ENCODE data around the gene CBLN3.

CBLN3 gene

GRCh38 chr14:24407608-24408325 is 21.7 kb downstream of the CBLN3 start:
- Histone ChIP-seq H3K9me3 (ENCODE audit: insufficient read depth, low read length) (no peaks in the 10 kb centered on the region), H4K20me1 (ENCODE audit: insufficient read depth, low read length) (no peaks in the 10 kb centered on the region), H3K4me3 (ENCODE audit: low read length) (no peak overlapping the region), H3K27ac (ENCODE audit: low read length) (no peak overlapping the region), H3K4me1 (ENCODE audit: low read length) (no peaks in the 10 kb centered on the region), H3K4me2 (ENCODE audit: low read length) (no peak overlapping the region), H2AFZ (ENCODE audit: low read depth, low read length) (no peak overlapping the region), H3K27me3 (ENCODE audit: low read depth, low read length) (peaks cover 25% of the 10 kb centered on the region), H3K9ac (ENCODE audit: low read length) (no peak overlapping the region), H3K36me3 (replicated peaks; ENCODE audit: low read depth, low read length) (no peaks in the 10 kb centered on the region), H3K79me2 (ENCODE audit: low read length) (no peaks in the 10 kb centered on the region)
- TF ChIP-seq EZH2phosphoT487 (IDR thresholded peaks at IDR 0.05; ENCODE audit: low read depth) (no peak), CTCF (IDR thresholded peaks at IDR 0.05; ENCODE audit: low read depth, low read length) (no peak)

GRCh38 chr14:24406416-24406815 is 23.1 kb downstream of the CBLN3 start:
- Histone ChIP-seq H3K4me3 (ENCODE audit: low read length) (no peak overlapping the region), H2AFZ (ENCODE audit: low read depth, low read length) (no peak overlapping the region), H3K27me3 (ENCODE audit: low read depth, low read length) (peaks cover 25% of the 10 kb centered on the region), H3K4me1 (ENCODE audit: low read length) (no peaks in the 10 kb centered on the region), H3K27ac (ENCODE audit: low read length) (no peak overlapping the region), H3K79me2 (ENCODE audit: low read length) (no peaks in the 10 kb centered on the region), H4K20me1 (ENCODE audit: insufficient read depth, low read length) (no peaks in the 10 kb centered on the region), H3K4me2 (ENCODE audit: low read length) (no peak overlapping the region), H3K36me3 (replicated peaks; ENCODE audit: low read depth, low read length) (no peaks in the 10 kb centered on the region), H3K9ac (ENCODE audit: low read length) (no peak overlapping the region), H3K9me3 (ENCODE audit: insufficient read depth, low read length) (no peaks in the 10 kb centered on the region)
- TF ChIP-seq EZH2phosphoT487 (IDR thresholded peaks at IDR 0.05; ENCODE audit: low read depth) = no peak

- Histone ChIP-seq H3K4me2 (ENCODE audit: low read length) (no peak overlapping the region), H3K4me3 (ENCODE audit: low read length) (no peak overlapping the region), H3K79me2 (ENCODE audit: low read length) (no peaks in the 10 kb centered on the region), H2AFZ (ENCODE audit: low read depth, low read length) (no peak overlapping the region), H3K27me3 (ENCODE audit: low read depth, low read length) (peaks cover 22% of the 10 kb centered on the region), H4K20me1 (ENCODE audit: insufficient read depth, low read length) (no peaks in the 10 kb centered on the region), H3K36me3 (replicated peaks; ENCODE audit: low read depth, low read length) (no peaks in the 10 kb centered on the region), H3K9ac (ENCODE audit: low read length) (no peak overlapping the region), H3K4me1 (ENCODE audit: low read length) (no peaks in the 10 kb centered on the region), H3K27ac (ENCODE audit: low read length) (no peak overlapping the region), H3K9me3 (ENCODE audit: insufficient read depth, low read length) (no peaks in the 10 kb centered on the region)
- TF ChIP-seq CTCF (IDR thresholded peaks at IDR 0.05; ENCODE audit: low read depth, low read length) (no peak), EZH2phosphoT487 (IDR thresholded peaks at IDR 0.05; ENCODE audit: low read depth) (no peak)
These were observed 24.7 kb downstream of the CBLN3 start for GRCh38 chr14:24404814-24405213.

GRCh38 chr14:24403294-24403998 is 26.0 kb downstream of the CBLN3 start:
- no peaks in the 10 kb centered on the region for H3K4me1 ChIP-seq (ENCODE audit: low read length)
- H3K9ac ChIP-seq (ENCODE audit: low read length) = no peak overlapping the region
- H3K27ac ChIP-seq (ENCODE audit: low read length) = no peak overlapping the region
- no peaks in the 10 kb centered on the region for H3K9me3 ChIP-seq (ENCODE audit: insufficient read depth, low read length)
- H3K4me2 ChIP-seq (ENCODE audit: low read length) = no peak overlapping the region
- H2AFZ ChIP-seq (ENCODE audit: low read depth, low read length) = no peak overlapping the region
- peaks cover 17% of the 10 kb centered on the region; the same call in 1 of the 2 replicates for H3K27me3 ChIP-seq (ENCODE audit: low read depth, low read length)
- TF ChIP-seq EZH2phosphoT487 (IDR thresholded peaks at IDR 0.05; ENCODE audit: low read depth) (no peak), CTCF (IDR thresholded peaks at IDR 0.05; ENCODE audit: low read depth, low read length) (no peak)
- no peaks in the 10 kb centered on the region for H4K20me1 ChIP-seq (ENCODE audit: insufficient read depth, low read length)
- no peak overlapping the region for H3K4me3 ChIP-seq (ENCODE audit: low read length)
- H3K36me3 ChIP-seq (replicated peaks; ENCODE audit: low read depth, low read length) = no peaks in the 10 kb centered on the region
- no peaks in the 10 kb centered on the region for H3K79me2 ChIP-seq (ENCODE audit: low read length)

Measured in OCI-LY3 (cell line).